Skeletal muscle tissue (tissue), 5 donors: ENCODE data around the gene RNU1-2. TPM values are rescaled to one million over a fixed set of nuclear protein-coding genes. Genes with fewer than 3 reads are reported as not detected.
"Not testable (repeated sequence)": the region's sequence is repeated elsewhere in the genome, so short reads cannot be mapped to it uniquely, and the experiment has no call there.

Experiments
- H3K27ac ChIP-seq: one replicate; pipeline ENCODE4 v1.7.0; 2013; ENCODE audit warnings: mild to moderate bottlenecking, low read depth, low read length, inconsistent platforms
- H3K27me3 ChIP-seq, 3 donors: one replicate each; pipeline ENCODE4 v1.7.0; 2013; ENCODE audit warnings: low read length in 3 of 3; ENCODE audit not compliant: control insufficient read depth in 3 of 3, insufficient read depth in 3 of 3
- H3K36me3 ChIP-seq, 3 donors: one replicate each; pipeline ENCODE4 v1.7.0; 2013; ENCODE audit warnings: low read length in 3 of 3; ENCODE audit not compliant: control insufficient read depth in 3 of 3, insufficient read depth in 3 of 3
- H3K4me1 ChIP-seq, 3 donors: one replicate each; pipeline ENCODE4 v1.7.0; 2013; ENCODE audit warnings: low read length in 3 of 3, mild to moderate bottlenecking in 3 of 3; ENCODE audit not compliant: control insufficient read depth in 3 of 3, insufficient read depth in 3 of 3
- H3K4me3 ChIP-seq, 3 donors: one replicate each; pipeline ENCODE4 v1.7.0; 2013; ENCODE audit warnings: low read length in 3 of 3
- H3K9ac ChIP-seq, 3 donors: one replicate each; pipeline ENCODE4 v1.7.0; 2013; ENCODE audit warnings: low read length in 3 of 3, mild to moderate bottlenecking in 3 of 3, moderate library complexity in 2 of 3, low read depth in 1 of 3
- H3K9me3 ChIP-seq, 3 donors: one replicate each; pipeline ENCODE4 v1.7.0; 2013; ENCODE audit warnings: low read length in 3 of 3; ENCODE audit not compliant: control insufficient read depth in 3 of 3
- small RNA-seq: library from RNA; depleted of rRNA; stranded (forward); fragments of <200 nt; gene quantifications from one replicate; pipeline ENCODE3, GENCODE V24; 2014
- total RNA-seq: library from RNA; depleted of rRNA; stranded (reverse); fragments of >200 nt; gene quantifications from one replicate; pipeline ENCODE4 v1.2.3, GENCODE V29; 2014
- donor health status: Osteomylitis.

The RNU1-2 gene
- total RNA-seq, 1 donor from 2014 or later, result under 0.01 TPM

GRCh38 chr1:16938351-16939321 is 42.9 kb downstream of the RNU1-2 start:
- Histone ChIP-seq H3K36me3 (peaks cover 17 to 23% (median 21%) of the 10 kb centered on the region in 3 donors), H3K4me3 (no peak overlapping the region), H3K9me3 (no peaks in the 10 kb centered on the region), H3K27me3 (no peaks in the 10 kb centered on the region), H3K4me1 (no peaks in the 10 kb centered on the region), H3K27ac (no peak overlapping the region), H3K9ac (no peak overlapping the region)

GRCh38 chr1:16939386-16940180 is 43.8 kb downstream of the RNU1-2 start:
- H3K4me1 ChIP-seq, H3K27me3 ChIP-seq, H3K9ac ChIP-seq, H3K4me3 ChIP-seq, H3K27ac ChIP-seq, H3K9me3 ChIP-seq: not testable (repeated sequence)
- peaks cover 18 to 29% (median 25%) of the 10 kb centered on the region in 3 donors for H3K36me3 ChIP-seq

GRCh38 chr1:16944038-16944437 is 48.3 kb downstream of the RNU1-2 start:
- Histone ChIP-seq H3K4me3 (no peak overlapping the region), H3K27ac (no peak overlapping the region), H3K27me3 (no peaks in the 10 kb centered on the region), H3K9ac (no peak overlapping the region), H3K36me3 (peaks cover 11 to 25% (median 24%) of the 10 kb centered on the region in 3 donors), H3K9me3 (no peaks in the 10 kb centered on the region), H3K4me1 (no peaks in the 10 kb centered on the region)

- not testable (repeated sequence) for H3K27ac ChIP-seq, H3K9me3 ChIP-seq, H3K9ac ChIP-seq, H3K27me3 ChIP-seq, H3K4me1 ChIP-seq, H3K4me3 ChIP-seq
- H3K36me3 ChIP-seq, result peaks cover 11 to 22% (median 19%) of the 10 kb centered on the region in 3 donors
Observed at GRCh38 chr1:16945512-16945911, 49.7 kb downstream of the RNU1-2 start.

Small RNAs within 50 kb of the gene (small RNA-seq; reads per million reads assigned to genes)
- gene MIR3675, result not detected
- gene RNU1-2, result not detected
- gene RNU1-5P, result not detected

Other genes starting within 250 kb of the RNU1-2 start
- gene RNU1-3, start 229.0 kb upstream of the RNU1-2 start, total RNA-seq, result under 0.01 TPM
- under 0.01 TPM for gene RNU1-4, start 155.5 kb upstream of the RNU1-2 start, total RNA-seq
- gene CROCC, start 26.0 kb downstream of the RNU1-2 start, total RNA-seq, result 6.8 TPM
- gene MFAP2, start 84.6 kb downstream of the RNU1-2 start, total RNA-seq, result 19.8 TPM
- 8.9 TPM for gene ATP13A2, start 115.9 kb downstream of the RNU1-2 start, total RNA-seq
- gene SDHB, start 158.1 kb downstream of the RNU1-2 start, total RNA-seq, result 163 TPM
- gene PADI2, start 223.5 kb downstream of the RNU1-2 start, total RNA-seq, result 33.9 TPM